ENCODE results near the gene DEAF1.

DNA sequence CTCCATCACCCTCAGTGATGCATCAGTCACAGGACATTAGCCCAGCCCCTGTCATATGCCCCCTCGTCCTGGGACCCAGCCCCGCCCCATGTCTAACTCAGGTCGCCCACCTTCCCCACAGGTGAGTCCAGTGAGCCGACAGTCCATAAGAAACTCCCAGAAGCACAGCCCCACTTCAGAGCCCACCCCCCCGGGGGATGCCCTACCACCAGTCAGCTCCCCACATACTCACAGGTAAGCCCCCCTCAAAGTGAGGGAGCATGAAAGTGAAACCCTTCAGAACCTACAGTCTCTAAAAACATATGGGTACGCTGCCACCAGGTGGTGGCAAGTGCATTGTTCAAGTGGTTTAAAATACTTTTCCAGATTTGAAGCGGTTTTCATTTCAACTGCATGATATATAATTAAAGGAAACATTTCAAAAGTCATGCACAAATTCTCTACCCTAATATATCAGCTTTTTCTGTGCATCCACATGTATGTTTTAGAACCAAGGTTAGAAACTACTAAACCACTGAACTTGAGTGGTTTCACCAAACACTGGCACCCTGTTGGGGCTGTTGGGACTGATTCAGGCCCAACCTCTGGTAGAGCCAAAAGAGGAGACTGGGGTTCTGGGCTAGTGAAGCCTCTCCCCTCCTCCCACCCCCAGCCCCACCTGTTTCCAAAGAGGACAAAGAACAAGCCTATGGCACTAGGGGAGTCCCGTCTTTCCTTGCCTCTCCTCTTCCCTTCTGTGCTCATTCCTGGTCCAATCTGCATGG lies 28.3 kb upstream of the DEAF1 start:
- no peak for TF ChIP-seq EZH2 (IDR thresholded peaks at IDR 0.05; ENCODE audit: insufficient read depth, poor library complexity, severe bottlenecking)
- TF ChIP-seq EZH2phosphoT487 (IDR thresholded peaks at IDR 0.05; ENCODE audit: insufficient read depth, low read depth): no peak

Measured in GM23248 (cell line).